LNCaP clone FGC (cell line): ENCODE results near the gene EGFLAM.

Experiments
- DNase-seq: peaks from one replicate; pipeline ENCODE4 v3.0.0-alpha.2; 2011; ENCODE audit warnings: low read depth
- H3K4me3 ChIP-seq: 2 replicates; pipeline ENCODE4 v1.5.1; 2011; ENCODE audit warnings: mild to moderate bottlenecking, low read depth, low read length, control low read depth
- CTCF ChIP-seq: IDR thresholded peaks from 2 replicates; pipeline ENCODE4 v1.5.1; 2012; ENCODE audit warnings: mild to moderate bottlenecking; ENCODE audit not compliant: control insufficient read depth, insufficient read depth; ENCODE audit errors: extremely low read depth

Gene EGFLAM

GRCh38 chr5:38448568-38449350 lies 190.4 kb downstream of the EGFLAM start:
- no peak for TF ChIP-seq CTCF
- DNase-seq = no peak
- H3K4me3 ChIP-seq = no peak overlapping the region

- TF ChIP-seq CTCF = no peak
- no peak overlapping the region for H3K4me3 ChIP-seq
- DNase-seq = no peak
These were observed 192.3 kb downstream of the EGFLAM start for GRCh38 chr5:38450627-38451026.

GRCh38 chr5:38451074-38451725 lies 192.8 kb downstream of the EGFLAM start:
- DNase-seq = no peak
- TF ChIP-seq CTCF = no peak
- no peak overlapping the region for H3K4me3 ChIP-seq

GRCh38 chr5:38452201-38452600 lies 193.8 kb downstream of the EGFLAM start:
- TF ChIP-seq CTCF = no peak
- H3K4me3 ChIP-seq = no peak overlapping the region
- no peak for DNase-seq

- no peak for DNase-seq
- TF ChIP-seq CTCF = no peak
These were observed 195.1 kb downstream of the EGFLAM start for GRCh38 chr5:38453506-38453905.

GRCh38 chr5:38453921-38454320 lies 195.6 kb downstream of the EGFLAM start:
- no peak overlapping the region for H3K4me3 ChIP-seq
- TF ChIP-seq CTCF = no peak
- DNase-seq = no peak

More at GRCh38 chr5:38453506-38453905, 195.1 kb downstream of the EGFLAM start:
- no peak overlapping the region for H3K4me3 ChIP-seq
